Colonic mucosa (tissue), 4 donors: ENCODE data around the gene CDHR2. TPM values are rescaled to one million over a fixed set of nuclear protein-coding genes. Genes with fewer than 3 reads are reported as not detected.
A peak's percentile ranks its signal among the peaks of the same experiment; 100 is the strongest.
"Not testable (repeated sequence)": the region's sequence is repeated elsewhere in the genome, so short reads cannot be mapped to it uniquely, and the experiment has no call there.

Experiments used
- DNase-seq: peaks from one replicate; pipeline ENCODE4 v3.0.0-alpha.2; 2020
- H3K27ac ChIP-seq: fragments of 200-600 bp; one replicate; pipeline ENCODE4 v1.8.0; 2021
- H3K27me3 ChIP-seq: fragments of 200-600 bp; one replicate; pipeline ENCODE4 v1.8.0; 2021
- H3K36me3 ChIP-seq: fragments of 200-600 bp; one replicate; pipeline ENCODE4 v1.8.0; 2021
- H3K4me1 ChIP-seq: fragments of 200-600 bp; one replicate; pipeline ENCODE4 v1.8.0; 2021; ENCODE audit warnings: mild to moderate bottlenecking
- H3K4me3 ChIP-seq: fragments of 200-600 bp; one replicate; pipeline ENCODE4 v1.8.0; 2021
- H3K9ac ChIP-seq, 2 donors: one replicate each; pipeline ENCODE4 v1.7.0; 2013; ENCODE audit warnings: control low read depth in 2 of 2, low read depth in 2 of 2, low read length in 2 of 2
- H3K9me3 ChIP-seq: fragments of 200-600 bp; one replicate; pipeline ENCODE4 v1.8.0; 2021
- CTCF ChIP-seq: fragments of 200-600 bp; IDR thresholded peaks from one replicate; pipeline ENCODE4 v1.8.0; 2022; ENCODE audit warnings: antibody characterized with exemption, mild to moderate bottlenecking
- intact Hi-C: fragments of 100-400 bp; cut with DNase I; formaldehyde crosslinking; loops from one replicate; pipeline ENCODE4 v1.14.1; 2022
- total RNA-seq, 2 donors: library from RNA; stranded (reverse); fragmentation: NEBNext Ultra II Directional in 1 of 2; extraction: Animal tissue kit (Norgen Biotek cat#: 25700) in 1 of 2; gene quantifications; one replicate each; pipeline ENCODE4 v1.2.1, GENCODE V29; 2021
- donor health status: healthy.
- donor health status: DM: no; HTN: no; CAD: no.
- donor health status: DM: no; HTN: no; CAD: no.

CDHR2 gene
- total RNA-seq, 2 donors from 2014 or later, result 42.8 to 60.2 TPM

DNA sequence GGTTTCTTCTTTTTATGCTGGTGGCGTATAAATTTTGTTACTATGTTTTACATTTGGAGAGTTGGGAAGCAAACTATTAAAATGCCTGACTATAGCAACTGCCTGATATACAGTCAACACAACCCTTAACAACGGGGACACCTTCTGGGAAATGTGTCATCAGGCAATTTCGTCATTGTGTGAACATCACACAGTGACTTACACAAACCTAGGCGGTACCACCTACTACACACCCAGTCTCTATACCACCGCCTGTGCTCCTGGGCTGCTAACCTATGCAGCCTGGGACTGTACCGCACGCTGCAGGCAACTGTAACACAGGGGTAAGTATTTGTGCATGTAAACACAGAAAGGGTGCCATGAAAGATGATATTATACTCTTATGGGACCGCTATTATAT lies 1.3 kb upstream of the CDHR2 start:
- Histone ChIP-seq H3K4me1 (peaks cover 24% of the 10 kb centered on the region), H3K27me3 (no peaks in the 10 kb centered on the region), H3K9me3 (no peaks in the 10 kb centered on the region), H3K4me3 (no peak overlapping the region), H3K9ac (peak overlapping the region in 1 of 2 donors; percentile 74), H3K27ac (peak overlapping the region; percentile 99), H3K36me3 (no peaks in the 10 kb centered on the region)
- intact Hi-C loops, result no loop called here
- DNase-seq, result peak; percentile 83
- TF ChIP-seq CTCF, result no peak

DNA sequence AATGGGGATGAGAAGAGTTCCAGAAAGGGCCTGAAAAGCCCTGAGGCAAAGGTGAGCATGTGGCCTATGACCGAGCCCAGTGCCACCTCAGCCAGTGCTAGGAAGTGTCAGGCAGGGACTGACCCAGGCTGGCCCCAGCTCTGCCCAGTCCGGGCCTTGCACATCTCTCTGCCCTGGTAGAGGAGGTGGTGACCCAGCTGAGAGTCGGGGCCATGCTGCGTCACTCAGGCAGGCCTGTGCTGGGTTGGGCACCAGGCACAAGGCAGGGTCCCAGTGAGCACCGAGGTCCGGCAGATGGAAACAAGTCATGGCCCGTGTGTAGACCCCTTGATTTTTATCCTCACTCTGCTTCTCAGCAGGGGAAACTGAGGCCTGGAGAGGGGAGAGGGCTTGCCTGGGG lies 729 bp downstream of the CDHR2 start:
- no peaks in the 10 kb centered on the region for H3K36me3 ChIP-seq
- peak overlapping the region in 1 of 2 donors; percentile 86 for H3K9ac ChIP-seq
- H3K4me1 ChIP-seq, result peaks cover 24% of the 10 kb centered on the region
- no peak for TF ChIP-seq CTCF
- H3K9me3 ChIP-seq, result no peaks in the 10 kb centered on the region
- H3K27me3 ChIP-seq, result no peaks in the 10 kb centered on the region
- H3K4me3 ChIP-seq, result peak overlapping the region; percentile 19
- H3K27ac ChIP-seq, result peak overlapping the region; percentile 99
- DNase-seq, result no peak
- intact Hi-C loops, result no loop called here

GRCh38 chr5:176550275-176550831 lies 1.2 kb downstream of the CDHR2 start:
- H3K27ac ChIP-seq, result peak overlapping the region; percentile 99
- H3K4me3 ChIP-seq, result peak overlapping the region; percentile 19
- H3K36me3 ChIP-seq, result no peaks in the 10 kb centered on the region
- no peaks in the 10 kb centered on the region for H3K9me3 ChIP-seq
- intact Hi-C loops, result no loop called here
- DNase-seq, result no peak
- H3K9ac ChIP-seq, result peak overlapping the region in 1 of 2 donors; percentile 86
- no peak for TF ChIP-seq CTCF
- no peaks in the 10 kb centered on the region for H3K27me3 ChIP-seq
- H3K4me1 ChIP-seq, result peaks cover 24% of the 10 kb centered on the region

GRCh38 chr5:176550937-176551336 lies 1.8 kb downstream of the CDHR2 start:
- H3K27me3 ChIP-seq, H3K36me3 ChIP-seq, H3K9ac ChIP-seq, DNase-seq, intact Hi-C loops, H3K27ac ChIP-seq, H3K9me3 ChIP-seq: not testable (repeated sequence)
- H3K4me1 ChIP-seq, result peaks cover 24% of the 10 kb centered on the region
- peak overlapping the region; percentile 19 for H3K4me3 ChIP-seq

GRCh38 chr5:176552332-176552869 lies 3.3 kb downstream of the CDHR2 start:
- intact Hi-C loops, result no loop called here
- H3K9ac ChIP-seq, result no peak overlapping the region
- no peaks in the 10 kb centered on the region for H3K36me3 ChIP-seq
- H3K9me3 ChIP-seq, result no peaks in the 10 kb centered on the region
- no peaks in the 10 kb centered on the region for H3K27me3 ChIP-seq
- H3K4me1 ChIP-seq, result peaks cover 15% of the 10 kb centered on the region
- no peak for DNase-seq
- no peak for TF ChIP-seq CTCF
- no peak overlapping the region for H3K4me3 ChIP-seq
- H3K27ac ChIP-seq, result no peak overlapping the region

GRCh38 chr5:176553260-176554085 lies 4.3 kb downstream of the CDHR2 start:
- H3K9ac ChIP-seq, result peak overlapping the region in 1 of 2 donors; percentile 12
- H3K4me3 ChIP-seq, result no peak overlapping the region
- no peaks in the 10 kb centered on the region for H3K36me3 ChIP-seq
- no peak overlapping the region for H3K27ac ChIP-seq
- TF ChIP-seq CTCF, result no peak
- DNase-seq, result no peak
- no peaks in the 10 kb centered on the region for H3K27me3 ChIP-seq
- H3K4me1 ChIP-seq, result peaks cover 8% of the 10 kb centered on the region
- intact Hi-C loops, result no loop called here
- H3K9me3 ChIP-seq, result no peaks in the 10 kb centered on the region
